IMR-90 (cell line): Measurements from ENCODE around the gene CDT1. TPM values are rescaled to one million over a fixed set of nuclear protein-coding genes. Genes with fewer than 3 reads are reported as not detected.

ENCODE experiments used
- ATAC-seq: fragments of 200-7000 bp; cut with Tn5 transposase; 2 replicates; pipeline ENCODE4 v1.9.1; 2020; ENCODE audit warnings: low read depth, mild to moderate bottlenecking, moderate library complexity
- BruUV-seq: library from RNA; stranded (reverse); fragments of 400-500 nt; replicated peaks from 2 replicates; lab custom pipeline; 2021; lab: Mats Ljungman, UMichigan
- CTCF ChIA-PET: fragments of 300-600 bp; formaldehyde crosslinking; extraction: SDS; loops from one replicate; lab custom pipeline; 2021; ENCODE audit warnings: antibody characterized with exemption; lab: Yijun Ruan, JAX
- POLR2A ChIA-PET: fragments of 300-600 bp; sonication (Branson Sonifier 250); formaldehyde crosslinking; loops from one replicate; lab custom pipeline; 2022; ENCODE audit warnings: antibody characterized with exemption; ENCODE audit not compliant: unreplicated experiment; lab: Charles Lee
- DNase-seq: peaks from one replicate; pipeline ENCODE4 v3.0.0; 2013
- H2AFZ ChIP-seq: replicated peaks from 2 replicates; pipeline ENCODE3; 2013; ENCODE audit warnings: low read length, mild to moderate bottlenecking; ENCODE audit not compliant: poor library complexity
- H2AK5ac ChIP-seq: 2 replicates; pipeline ENCODE4 v1.6.1; 2013; ENCODE audit warnings: low read depth, low read length, inconsistent platforms
- H2AK9ac ChIP-seq: replicated peaks from 2 replicates; pipeline ENCODE3; 2013; ENCODE audit warnings: mild to moderate bottlenecking, low read depth, low read length, moderate library complexity; ENCODE audit not compliant: poor library complexity
- H2BK120ac ChIP-seq: 2 replicates; pipeline ENCODE4 v1.6.1; 2013; ENCODE audit warnings: low read depth, low read length, inconsistent platforms
- H2BK15ac ChIP-seq: 3 replicates; pipeline ENCODE4 v1.6.1; 2013; ENCODE audit warnings: low read depth, low read length, inconsistent platforms
- H2BK20ac ChIP-seq: 2 replicates; pipeline ENCODE4 v1.6.1; 2013; ENCODE audit warnings: low read depth, mild to moderate bottlenecking, inconsistent platforms, low read length, moderate library complexity
- H2BK5ac ChIP-seq: 2 replicates; pipeline ENCODE4 v1.6.1; 2013; ENCODE audit warnings: mild to moderate bottlenecking, low read depth, low read length, inconsistent platforms; ENCODE audit not compliant: poor library complexity, severe bottlenecking
- H3K14ac ChIP-seq: replicated peaks from 2 replicates; pipeline ENCODE4 v1.6.1; 2013; ENCODE audit warnings: low read depth, low read length, inconsistent platforms
- H3K18ac ChIP-seq: 2 replicates; pipeline ENCODE4 v1.6.1; 2013; ENCODE audit warnings: low read depth, low read length, control low read depth
- H3K23ac ChIP-seq: 2 replicates; pipeline ENCODE4 v1.6.1; 2013; ENCODE audit warnings: low read depth, low read length, inconsistent platforms
- H3K27ac ChIP-seq: 2 replicates; pipeline ENCODE4 v1.5.1; 2013; ENCODE audit warnings: mild to moderate bottlenecking, control low read depth, low read length; ENCODE audit not compliant: insufficient read depth
- H3K27me3 ChIP-seq: 2 replicates; pipeline ENCODE4 v1.6.1; 2013; ENCODE audit warnings: low read length; ENCODE audit not compliant: control insufficient read depth, insufficient read depth
- H3K36me3 ChIP-seq: 2 replicates; pipeline ENCODE4 v1.6.1; 2013; ENCODE audit warnings: low read length, mixed read lengths; ENCODE audit not compliant: control insufficient read depth, insufficient read depth
- H3K4ac ChIP-seq: 2 replicates; pipeline ENCODE4 v1.6.1; 2013; ENCODE audit warnings: low read depth, low read length, inconsistent platforms
- H3K4me1 ChIP-seq: 2 replicates; pipeline ENCODE4 v1.6.1; 2013; ENCODE audit warnings: low read length, mixed read lengths; ENCODE audit not compliant: control insufficient read depth, insufficient read depth
- H3K4me2 ChIP-seq: 2 replicates; pipeline ENCODE4 v1.6.1; 2013; ENCODE audit warnings: low read depth, mild to moderate bottlenecking, control low read depth, low read length, moderate library complexity
- H3K4me3 ChIP-seq: 2 replicates; pipeline ENCODE4 v1.5.1; 2013; ENCODE audit warnings: low read depth, mild to moderate bottlenecking, control low read depth, low read length, moderate library complexity; ENCODE audit not compliant: insufficient read depth
- H3K56ac ChIP-seq: 2 replicates; pipeline ENCODE4 v1.6.1; 2013; ENCODE audit warnings: low read length, inconsistent platforms; ENCODE audit not compliant: insufficient read depth; ENCODE audit errors: extremely low read depth
- H3K79me1 ChIP-seq, 2 experiments: 2 replicates each; pipeline ENCODE4 v1.6.1; 2013; ENCODE audit warnings: low read length in 2 of 2, inconsistent platforms in 1 of 2, low read depth in 1 of 2
- H3K9ac ChIP-seq: 2 replicates; pipeline ENCODE4 v1.6.1; 2013; ENCODE audit warnings: low read depth, low read length, control low read depth
- H3K9me1 ChIP-seq: 2 replicates; pipeline ENCODE4 v1.6.1; 2013; ENCODE audit warnings: low read length, inconsistent platforms; ENCODE audit not compliant: insufficient read depth
- H3K9me3 ChIP-seq: 2 replicates; pipeline ENCODE4 v1.6.1; 2013; ENCODE audit warnings: low read length; ENCODE audit not compliant: control insufficient read depth, insufficient read depth
- H4K20me1 ChIP-seq: 2 replicates; pipeline ENCODE4 v1.6.1; 2013; ENCODE audit warnings: low read length, inconsistent platforms; ENCODE audit not compliant: insufficient read depth
- H4K5ac ChIP-seq: 2 replicates; pipeline ENCODE4 v1.6.1; 2013; ENCODE audit warnings: mild to moderate bottlenecking, low read depth, low read length, control low read depth
- H4K8ac ChIP-seq, 2 experiments: 2 replicates each; pipeline ENCODE4 v1.6.1; 2013; ENCODE audit warnings: low read depth in 2 of 2, low read length in 2 of 2, control low read depth in 1 of 2, inconsistent platforms in 1 of 2
- H4K91ac ChIP-seq: 2 replicates; pipeline ENCODE4 v1.6.1; 2013; ENCODE audit warnings: low read depth, low read length, inconsistent platforms; ENCODE audit not compliant: insufficient read depth
- CHD1 ChIP-seq: IDR thresholded peaks from 2 replicates; pipeline ENCODE4 v1.6.1; 2012; ENCODE audit warnings: low read depth, low read length, improper control_type of control experiment
- ELK1 ChIP-seq: fragments of 150-350 bp; IDR thresholded peaks from 2 replicates; pipeline ENCODE4 v1.6.1; 2016; ENCODE audit warnings: low read depth, mild to moderate bottlenecking, low read length, moderate library complexity, borderline replicate concordance
- RAD21 ChIP-seq: IDR thresholded peaks from 2 replicates; pipeline ENCODE4 v1.6.1; 2012; ENCODE audit warnings: low read length, improper control_type of control experiment
- RCOR1 ChIP-seq: IDR thresholded peaks from 2 replicates; pipeline ENCODE4 v1.6.1; 2012; ENCODE audit warnings: mild to moderate bottlenecking, low read length, improper control_type of control experiment; ENCODE audit not compliant: insufficient replicate concordance
- SMC3 ChIP-seq: fragments of 150-350 bp; IDR thresholded peaks from 2 replicates; pipeline ENCODE4 v1.6.1; 2016; ENCODE audit warnings: low read depth, mild to moderate bottlenecking, antibody characterized with exemption, low read length, moderate library complexity
- WGBS, 2 experiments: methylation state at CpG; one replicate each; pipeline versions ENCODE4 v1.1.5 to v1.1.7; 2013; ENCODE audit warnings: missing lambda C conversion rate in 2 of 2; ENCODE audit not compliant: insufficient read length in 1 of 2; ENCODE audit errors: extremely low coverage in 2 of 2; 5-methylcytosine and 5-hydroxymethylcytosine counted together
- dilution Hi-C: fragments of 300-500 bp; cut with HindIII; formaldehyde crosslinking; loops from one replicate; pipeline ENCODE4 v1.14.3; 2018; ENCODE audit warnings: low sequenced_read_pairs; ENCODE audit not compliant: unreplicated experiment
- in situ Hi-C: fragments of 300-500 bp; cut with MboI; formaldehyde crosslinking; loops from 3 replicates; pipeline ENCODE4 v1.14.3; 2019; ENCODE audit warnings: low sequenced_read_pairs, inconsistent platforms, mixed read lengths
- intact Hi-C: fragments of 100-400 bp; cut with micrococcal nuclease; formaldehyde crosslinking; loops from 2 replicates; pipeline ENCODE4 v1.10.0; 2022
- polyA plus RNA-seq, 3 experiments: library from polyadenylated mRNA; depleted of rRNA; stranded (reverse); fragments of >200 nt; gene quantifications; 2 replicates each; pipeline ENCODE4 v1.2.3, GENCODE V29; 2012; ENCODE audit warnings: low replicate concordance in 1 of 3
- total RNA-seq: library from RNA; depleted of rRNA; stranded (reverse); fragments of >200 nt; gene quantifications from 2 replicates; pipeline ENCODE4 v1.2.3, GENCODE V29; 2012

The CDT1 gene
- total and polyA plus RNA-seq, 2 of the 4 experiments (the other 2 are of a cell fraction): 3.2 to 11.8 TPM

DNA sequence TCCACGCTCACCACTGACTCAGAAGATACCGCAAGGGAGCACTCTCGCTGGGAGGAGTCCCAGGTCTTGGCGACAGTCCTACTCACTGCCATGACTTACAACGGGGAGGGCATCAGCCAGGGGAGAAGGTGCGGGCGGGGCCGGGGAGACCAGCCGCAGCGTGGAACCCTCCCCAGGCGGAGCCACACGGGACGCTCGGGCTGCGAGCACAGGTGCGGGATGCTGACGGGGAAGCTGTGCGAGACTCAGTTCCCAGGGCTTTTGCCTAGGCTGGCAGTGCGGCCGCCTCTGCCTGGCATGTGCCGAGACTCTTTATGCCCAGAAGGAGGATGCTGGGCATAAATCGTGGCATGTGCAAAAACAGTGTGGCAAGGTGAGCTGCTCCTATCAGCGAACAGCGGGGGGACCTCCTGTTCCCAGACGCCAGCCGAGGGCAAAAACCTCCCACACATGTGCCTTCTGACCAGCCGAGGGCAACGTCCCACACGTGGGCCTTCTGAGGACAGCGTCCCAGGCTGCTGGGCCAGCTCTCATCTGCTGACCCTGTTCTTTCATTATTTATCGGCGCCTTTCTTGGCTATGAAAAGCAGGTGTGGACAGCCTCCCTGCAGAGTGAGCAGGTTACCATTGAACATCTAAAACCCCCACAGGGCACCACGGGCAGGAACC lies 47.1 kb downstream of the CDT1 start:
- TF ChIP-seq RCOR1 (no peak), ELK1 (no peak), RAD21 (no peak), SMC3 (no peak), CHD1 (no peak)

More for the DNA sequence above, 47.1 kb downstream of the CDT1 start:
- Histone ChIP-seq H4K91ac (no peak overlapping the region), H3K4me3 (no peak overlapping the region), H2AK9ac (no peak overlapping the region), H2BK120ac (no peak overlapping the region), H3K27me3 (no peaks in the 10 kb centered on the region), H3K9me1 (0 out of 2 replicates have a peak, but pooled peaks cover under 1% of the 10 kb centered on the region), H2AFZ (no peak overlapping the region), H4K20me1 (peaks cover 21% of the 10 kb centered on the region), H3K9ac (no peak overlapping the region), H3K56ac (no peak overlapping the region), H3K18ac (no peak overlapping the region), H3K9me3 (no peaks in the 10 kb centered on the region), H4K5ac (no peak overlapping the region), H3K14ac (no peak overlapping the region), H2BK5ac (no peak overlapping the region), H3K4me2 (no peak overlapping the region), H3K4ac (no peak overlapping the region), H2BK20ac (no peak overlapping the region), H3K79me1 (peaks cover 3 to 31% of the 10 kb centered on the region in 2 experiments), H2AK5ac (no peak overlapping the region), H3K27ac (no peak overlapping the region), H2BK15ac (no peak overlapping the region), H3K36me3 (peaks cover 15% of the 10 kb centered on the region), H4K8ac (no peak overlapping the region), H3K23ac (no peak overlapping the region), H3K4me1 (peaks cover 4% of the 10 kb centered on the region; the same call in 1 of the 2 replicates)
- POLR2A ChIA-PET: no interaction called here
- dilution Hi-C loops: no loop called here
- BruUV-seq: no TSS peak
- ATAC-seq (no peak), DNase-seq (no peak)
- WGBS, 2 experiments: 96% methylated on average over 23 of the region's 33 CpGs; no CpG with 5 or more reads in 1 of the 2 experiments
- in situ Hi-C loops: no loop called here
- CTCF ChIA-PET: no interaction called here
- intact Hi-C loops: no loop called here
